ENCODE measurements around the gene TBC1D4.

GRCh38 chr13:75251188-75251587 is 230.8 kb downstream of the TBC1D4 start:
- TF ChIP-seq POLR2A (IDR thresholded peaks at IDR 0.05) (no peak), CTCF (IDR thresholded peaks at IDR 0.05) (no peak), EP300 (IDR thresholded peaks at IDR 0.05) (no peak)
